Breast epithelium (tissue), 4 donors: Measurements from ENCODE around the gene ADCY5. TPM values are rescaled to one million over a fixed set of nuclear protein-coding genes. Genes with fewer than 3 reads are reported as not detected.
"Not testable (repeated sequence)": the region's sequence is repeated elsewhere in the genome, so short reads cannot be mapped to it uniquely, and the experiment has no call there.

Experiments
- DNase-seq, 2 donors: peaks; one replicate each; pipeline ENCODE4 v3.0.0-alpha.2; 2019; ENCODE audit warnings: low spot score in 2 of 2
- H3K27ac ChIP-seq, 2 donors: fragments of 200-600 bp; sonication (generic) in 1 of 2; one replicate each; pipeline ENCODE4 v1.5.1; 2016 to 2019; ENCODE audit warnings: mild to moderate bottlenecking in 1 of 2
- H3K27me3 ChIP-seq, 2 donors: fragments of 200-600 bp; sonication (generic) in 1 of 2; one replicate each; pipeline versions ENCODE4 v1.5.1 to v1.6.0; 2017 to 2019; ENCODE audit warnings: control low read depth in 1 of 2, mild to moderate bottlenecking in 1 of 2
- H3K36me3 ChIP-seq: fragments of 200-600 bp; one replicate; pipeline ENCODE4 v1.5.1; 2019
- H3K4me1 ChIP-seq, 2 donors: fragments of 200-600 bp; sonication (generic); one replicate each; pipeline ENCODE4 v1.5.1; 2016 to 2019; ENCODE audit warnings: control low read depth in 1 of 2
- H3K4me3 ChIP-seq, 3 donors: fragments of 200-600 bp; sonication (generic); 1 replicate in 2 of 3; 2 replicates in 1 of 3; pipeline ENCODE4 v1.5.1; 2016 to 2019; ENCODE audit warnings: mild to moderate bottlenecking in 3 of 3, moderate library complexity in 2 of 3
- H3K9me3 ChIP-seq, 2 donors: fragments of 200-600 bp; sonication (generic) in 1 of 2; one replicate each; pipeline ENCODE4 v1.5.1; 2016 to 2019; ENCODE audit warnings: control low read depth in 1 of 2
- CTCF ChIP-seq, 3 donors: fragments of 450-650 bp; IDR thresholded peaks; one replicate each; pipeline ENCODE4 v1.5.1; 2016 to 2017; ENCODE audit warnings: antibody characterized with exemption in 3 of 3, mild to moderate bottlenecking in 3 of 3, moderate library complexity in 3 of 3
- POLR2A ChIP-seq: fragments of 450-650 bp; IDR thresholded peaks from one replicate; pipeline ENCODE4 v1.6.1; 2016; ENCODE audit warnings: antibody characterized with exemption, mild to moderate bottlenecking, moderate library complexity
- POLR2AphosphoS5 ChIP-seq, 3 donors: sonication (generic); formaldehyde crosslinking; IDR thresholded peaks; one replicate each; pipeline ENCODE4 v1.6.1; 2017; ENCODE audit warnings: antibody characterized with exemption in 3 of 3
- intact Hi-C: fragments of 100-400 bp; cut with DNase I; formaldehyde crosslinking; loops from one replicate; pipeline ENCODE4 v1.15.1; 2023; ENCODE audit warnings: low total_unique reads
- total RNA-seq, 3 donors: library from RNA; depleted of rRNA; stranded (reverse); fragments of >200 nt; gene quantifications; one replicate each; pipeline ENCODE4 v1.1.0, GENCODE V29; 2016

Gene ADCY5
- total RNA-seq, 3 donors from 2014 or later, result 10.1 to 32.5 (median 11.5) TPM

- H3K36me3 ChIP-seq, result no peaks in the 10 kb centered on the region
- no peaks in the 10 kb centered on the region for H3K27me3 ChIP-seq
- TF ChIP-seq POLR2A, result no peak
- no peaks in the 10 kb centered on the region for H3K9me3 ChIP-seq
- H3K4me3 ChIP-seq, result no peak overlapping the region
- intact Hi-C loops, result loop anchor here (10.0 kb wide), 1 partner anchor 154 kb away; no protein-coding TSS in a partner anchor
- no peak for DNase-seq
- H3K27ac ChIP-seq, result no peak overlapping the region
- H3K4me1 ChIP-seq, result no peaks in the 10 kb centered on the region
Observed at GRCh38 chr3:123488645-123489347, 39.9 kb upstream of the ADCY5 start.

GRCh38 chr3:123487063-123487462 is 38.2 kb upstream of the ADCY5 start:
- H3K4me3 ChIP-seq, H3K4me1 ChIP-seq, H3K9me3 ChIP-seq, H3K27me3 ChIP-seq, DNase-seq, H3K27ac ChIP-seq, H3K36me3 ChIP-seq: not testable (repeated sequence)
- intact Hi-C loops, result loop anchor here (10.0 kb wide), 1 partner anchor 152 kb away; no protein-coding TSS in a partner anchor

- Histone ChIP-seq H3K27ac (no peak overlapping the region), H3K36me3 (no peaks in the 10 kb centered on the region), H3K9me3 (no peaks in the 10 kb centered on the region), H3K4me1 (no peaks in the 10 kb centered on the region), H3K27me3 (no peaks in the 10 kb centered on the region), H3K4me3 (no peak overlapping the region)
- intact Hi-C loops, result loop anchor here (10.0 kb wide), 1 partner anchor 152 kb away; no protein-coding TSS in a partner anchor
- TF ChIP-seq CTCF (IDR thresholded peaks at IDR 0.05) (no peak), POLR2AphosphoS5 (IDR thresholded peaks at IDR 0.05) (no peak), POLR2A (no peak)
- DNase-seq, result no peak
Observed at GRCh38 chr3:123486460-123486859, 37.6 kb upstream of the ADCY5 start.

GRCh38 chr3:123485551-123485950 is 36.7 kb upstream of the ADCY5 start:
- Histone ChIP-seq H3K4me1 (no peaks in the 10 kb centered on the region), H3K36me3 (no peaks in the 10 kb centered on the region), H3K27ac (no peak overlapping the region), H3K27me3 (no peaks in the 10 kb centered on the region), H3K9me3 (no peaks in the 10 kb centered on the region), H3K4me3 (no peak overlapping the region)
- intact Hi-C loops, result loop anchor here (10.0 kb wide), 1 partner anchor 151 kb away; no protein-coding TSS in a partner anchor
- TF ChIP-seq CTCF (IDR thresholded peaks at IDR 0.05) (no peak), POLR2AphosphoS5 (IDR thresholded peaks at IDR 0.05) (no peak), POLR2A (no peak)
- DNase-seq, result no peak

- Histone ChIP-seq H3K36me3 (no peaks in the 10 kb centered on the region), H3K9me3 (no peaks in the 10 kb centered on the region), H3K27ac (no peak overlapping the region), H3K27me3 (no peaks in the 10 kb centered on the region), H3K4me1 (no peaks in the 10 kb centered on the region), H3K4me3 (no peak overlapping the region)
- DNase-seq, result no peak
- intact Hi-C loops, result loop anchor here (10.0 kb wide), 1 partner anchor 148 kb away; no protein-coding TSS in a partner anchor
- TF ChIP-seq POLR2A, result no peak
- TF ChIP-seq CTCF (IDR thresholded peaks at IDR 0.05), result no peak
- TF ChIP-seq POLR2AphosphoS5 (IDR thresholded peaks at IDR 0.05), result no peak
Observed at GRCh38 chr3:123483146-123483545, 34.3 kb upstream of the ADCY5 start.

GRCh38 chr3:123481722-123482457 is 33.0 kb upstream of the ADCY5 start:
- intact Hi-C loops, result loop anchor here (10.0 kb wide), 1 partner anchor 147 kb away; no protein-coding TSS in a partner anchor
- H3K4me1 ChIP-seq, result no peaks in the 10 kb centered on the region
- TF ChIP-seq CTCF (IDR thresholded peaks at IDR 0.05), result no peak
- no peak for TF ChIP-seq POLR2AphosphoS5 (IDR thresholded peaks at IDR 0.05)
- TF ChIP-seq POLR2A, result no peak

More at GRCh38 chr3:123481722-123482457, 33.0 kb upstream of the ADCY5 start:
- H3K36me3 ChIP-seq, result no peaks in the 10 kb centered on the region
- no peaks in the 10 kb centered on the region for H3K9me3 ChIP-seq
- H3K27ac ChIP-seq, result peak overlapping the region; percentile 33 to 69
- no peak overlapping the region for H3K4me3 ChIP-seq
- no peak for DNase-seq
- no peaks in the 10 kb centered on the region for H3K27me3 ChIP-seq
